Measurements from ENCODE around the gene MAP7D2.
"Not testable (repeated sequence)": the region's sequence is repeated elsewhere in the genome, so short reads cannot be mapped to it uniquely, and the experiment has no call there.

Gene MAP7D2

GRCh38 chrX:20116577-20117240, at the start of gene MAP7D2:
Gene MAP7D2, minus strand, starts transcription at chrX:20116907. Its CDS starts 28 bp downstream, at chrX:20116879.
- DNase-seq (ENCODE audit: low spot score), result no peak

DNA sequence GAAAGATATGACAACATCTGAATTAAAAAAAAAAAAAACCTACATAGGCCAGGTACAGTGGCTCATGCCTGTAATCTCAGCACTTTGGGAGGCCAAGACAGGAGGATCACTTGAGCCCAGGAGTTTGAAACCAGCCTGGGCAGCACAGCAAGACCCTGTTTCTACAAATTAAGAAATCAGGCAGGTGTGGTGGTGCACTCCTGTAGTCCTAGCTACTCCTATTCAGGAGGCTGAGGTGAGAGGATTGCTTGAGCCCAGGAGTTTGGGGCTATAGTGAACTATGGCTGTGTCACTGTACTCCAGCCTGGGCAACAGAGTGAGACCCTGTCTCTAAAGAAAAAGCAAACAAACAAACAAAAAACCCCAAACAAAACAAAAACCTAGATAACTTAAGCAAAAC, 45.8 kb upstream of the MAP7D2 start:
- DNase-seq (ENCODE audit: low spot score), result not testable (repeated sequence)

GRCh38 chrX:20159797-20160385, 43.2 kb upstream of the MAP7D2 start:
- no peak for DNase-seq (ENCODE audit: low spot score)

- DNase-seq (ENCODE audit: low spot score), result no peak
These were observed 35.0 kb upstream of the MAP7D2 start for GRCh38 chrX:20151689-20152088.

DNA sequence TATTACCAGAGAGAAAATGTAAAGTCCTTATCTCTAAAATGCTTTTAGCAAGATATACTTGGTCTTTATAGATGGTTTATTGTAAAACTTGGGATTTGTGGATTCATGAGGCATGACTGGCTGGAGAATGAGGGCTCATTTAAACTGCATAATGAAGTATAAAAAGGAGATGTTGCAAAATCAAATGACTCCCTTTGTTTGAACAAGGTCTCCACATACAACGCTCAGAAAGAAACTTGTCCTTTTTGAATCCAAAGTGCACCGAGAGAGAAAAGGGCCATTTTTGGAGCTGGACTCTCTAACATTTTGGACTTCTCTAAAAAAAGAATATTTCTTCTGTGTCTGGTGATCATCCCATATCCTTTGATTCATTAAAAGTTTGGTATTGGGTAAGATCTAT, 32.6 kb upstream of the MAP7D2 start:
- no peak for DNase-seq (ENCODE audit: low spot score)

DNA sequence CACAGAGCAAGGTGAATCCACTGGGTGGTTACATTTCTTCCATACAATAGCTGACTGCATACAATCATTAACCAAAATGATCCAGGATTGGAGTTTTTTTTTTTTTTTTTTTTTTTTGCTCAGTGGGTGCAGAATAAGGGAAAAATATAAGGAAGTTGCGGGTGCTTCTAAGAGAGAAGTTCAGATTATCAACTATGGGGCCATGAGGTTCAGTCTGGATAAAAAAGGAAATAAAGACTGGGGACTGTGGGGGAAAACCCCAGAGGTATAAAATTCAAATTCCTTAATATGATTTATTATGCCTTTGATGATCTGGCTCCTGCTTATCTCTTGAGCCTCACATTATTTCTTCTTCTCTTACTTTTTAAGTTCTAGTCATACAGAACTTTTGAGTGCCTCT, 30.9 kb upstream of the MAP7D2 start:
- DNase-seq (ENCODE audit: low spot score), result no peak

- DNase-seq (ENCODE audit: low spot score), result no peak
These were observed 27.8 kb upstream of the MAP7D2 start for GRCh38 chrX:20144491-20144890.

- DNase-seq (ENCODE audit: low spot score), result no peak
These were observed 26.9 kb upstream of the MAP7D2 start for GRCh38 chrX:20143561-20143960.

DNA sequence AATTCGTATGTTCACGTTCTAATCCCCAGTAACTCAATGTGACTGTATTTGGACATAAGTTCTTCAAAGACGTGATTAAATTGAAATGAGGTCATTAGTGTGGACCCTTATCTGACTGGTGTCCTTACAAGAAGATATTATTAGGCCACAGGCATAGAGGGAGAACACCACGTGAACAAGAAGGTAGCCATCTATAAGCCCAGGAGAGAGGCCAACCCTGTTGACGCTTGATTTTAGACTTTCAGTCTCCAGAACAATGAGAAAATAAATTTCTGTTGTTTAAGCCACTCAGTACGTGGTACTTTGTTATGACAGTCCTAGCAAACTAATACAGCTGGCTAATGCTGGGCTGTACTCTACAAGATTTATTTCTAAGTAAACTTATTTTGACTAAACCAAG, 26.4 kb upstream of the MAP7D2 start:
- DNase-seq (ENCODE audit: low spot score), result no peak

GRCh38 chrX:20141281-20142220, 24.8 kb upstream of the MAP7D2 start, which contains the start of gene EIF1AX:
Gene EIF1AX, minus strand, starts transcription at chrX:20141838. Its CDS starts 198 bp downstream, at chrX:20141640.
- peak; percentile 95 for DNase-seq (ENCODE audit: low spot score)

DNA sequence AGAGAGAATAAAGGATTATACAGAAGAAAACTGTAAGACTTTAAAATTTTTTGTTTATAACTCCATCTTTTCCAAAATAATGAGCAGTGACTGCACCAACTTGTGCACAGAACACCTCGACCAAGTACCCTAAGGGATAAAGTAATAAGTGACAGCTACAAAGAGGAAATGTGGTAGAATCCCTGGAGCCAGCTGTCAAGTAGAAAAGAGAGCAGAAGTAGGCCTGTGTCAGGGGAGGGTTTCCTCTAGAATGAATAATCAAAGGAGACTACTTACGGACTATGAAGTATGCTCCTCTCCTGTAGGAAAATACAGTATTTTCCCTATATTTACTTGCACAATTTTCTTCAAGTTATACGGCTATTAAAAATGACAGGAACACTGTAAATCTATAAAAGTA, 23.7 kb upstream of the MAP7D2 start:
- DNase-seq (ENCODE audit: low spot score), result no peak

GRCh38 chrX:20139966-20140365, 23.3 kb upstream of the MAP7D2 start:
- DNase-seq (ENCODE audit: low spot score), result no peak

- no peak for DNase-seq (ENCODE audit: low spot score)
These were observed 19.2 kb upstream of the MAP7D2 start for GRCh38 chrX:20135944-20136343.

GRCh38 chrX:20132666-20133065, 16.0 kb upstream of the MAP7D2 start:
- no peak for DNase-seq (ENCODE audit: low spot score)

DNA sequence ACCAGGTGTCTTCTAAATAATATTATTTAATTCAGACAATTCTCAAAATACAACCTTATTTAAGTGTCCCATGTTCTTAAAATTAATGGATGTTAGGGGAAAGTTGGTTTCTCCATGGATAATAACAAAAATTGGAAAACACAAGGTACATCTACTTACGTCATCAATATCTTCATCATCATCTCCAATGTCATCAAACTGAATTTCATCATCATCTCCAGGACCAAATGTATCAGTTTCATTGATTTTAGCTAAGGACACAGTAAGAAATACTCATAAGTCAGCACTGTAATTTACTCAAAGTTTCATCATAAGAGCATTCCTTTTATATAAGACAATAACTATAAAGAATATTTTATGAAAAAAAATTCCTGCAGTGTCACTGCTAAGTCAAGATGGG, 13.7 kb upstream of the MAP7D2 start:
- DNase-seq (ENCODE audit: low spot score), result no peak

DNA sequence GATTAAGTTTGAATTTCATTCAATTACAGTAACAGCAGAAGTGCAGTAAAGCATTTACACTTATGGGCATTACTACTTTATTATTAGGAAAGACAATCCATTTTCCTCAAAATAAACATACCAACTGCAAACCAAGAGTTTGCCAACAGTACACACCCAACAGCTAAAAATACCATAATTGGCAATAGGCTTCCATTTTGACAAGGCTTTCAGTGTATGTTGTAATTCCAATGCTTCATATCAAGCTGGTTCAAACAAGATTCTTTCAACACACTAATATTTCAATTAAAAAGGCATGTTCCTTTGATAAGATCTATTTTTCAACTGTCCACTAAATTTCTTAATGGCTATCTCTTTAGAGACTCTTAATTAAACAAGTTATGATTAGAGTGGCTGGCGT, 12.8 kb upstream of the MAP7D2 start:
- DNase-seq (ENCODE audit: low spot score), result no peak

DNA sequence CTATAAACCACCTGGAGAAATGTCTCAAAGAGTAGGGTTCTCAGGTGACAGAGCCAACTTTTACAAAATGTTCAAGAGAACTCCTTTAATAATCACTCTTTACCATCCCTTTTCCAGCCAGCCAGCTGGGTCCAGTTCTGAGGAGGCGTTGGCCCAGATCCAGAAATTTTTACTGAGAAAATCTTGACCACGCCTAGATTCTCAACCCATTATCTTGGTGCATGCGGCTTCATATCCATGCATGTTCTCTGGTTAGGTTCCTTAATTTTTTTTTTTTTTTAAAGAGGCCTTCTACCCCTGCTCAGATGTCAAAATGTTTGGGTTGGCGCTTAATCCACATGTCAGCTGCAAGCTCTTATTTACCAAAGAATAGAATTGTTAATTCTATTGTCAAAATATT, 12.0 kb upstream of the MAP7D2 start:
- DNase-seq (ENCODE audit: low spot score), result no peak

GRCh38 chrX:20127440-20127839, 10.7 kb upstream of the MAP7D2 start:
- not testable (repeated sequence) for DNase-seq (ENCODE audit: low spot score)

DNA sequence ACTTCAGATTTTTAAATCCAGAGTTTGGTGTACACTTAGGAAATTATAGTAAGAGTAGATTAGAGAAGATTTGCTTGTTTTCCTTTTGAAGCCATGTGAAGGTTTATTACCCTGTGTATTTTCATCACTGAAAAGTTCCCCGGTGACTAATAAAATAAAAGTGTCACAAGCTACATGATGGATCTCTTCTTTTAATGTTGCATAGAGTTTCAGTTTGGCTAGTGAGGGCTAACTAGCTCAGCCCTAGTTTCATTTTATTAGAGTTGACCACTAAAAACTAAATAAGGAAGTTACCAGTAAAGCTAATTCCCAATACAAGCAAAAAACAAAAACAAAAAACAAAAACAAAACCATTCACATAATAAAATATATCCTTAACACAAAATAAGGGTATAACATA, 10.1 kb upstream of the MAP7D2 start:
- DNase-seq (ENCODE audit: low spot score), result not testable (repeated sequence)

- no peak for DNase-seq (ENCODE audit: low spot score)
These were observed 8.3 kb upstream of the MAP7D2 start for GRCh38 chrX:20124964-20125363.

GRCh38 chrX:20118065-20118824, 1.5 kb upstream of the MAP7D2 start:
- no peak for DNase-seq (ENCODE audit: low spot score)

GRCh38 chrX:20116087-20116576, 575 bp downstream of the MAP7D2 start:
- no peak for DNase-seq (ENCODE audit: low spot score)
